CD4-positive, alpha-beta T cell treated with Interleukin-1 beta for 1 hour (primary cell): Measurements from ENCODE around the gene USP49.
"Not testable (repeated sequence)": the region's sequence is repeated elsewhere in the genome, so short reads cannot be mapped to it uniquely, and the experiment has no call there.

Source experiments
- DNase-seq, 2 donors: peaks; one replicate each; pipeline ENCODE4 v3.0.0-alpha.2; 2020 to 2022

The USP49 gene

DNA sequence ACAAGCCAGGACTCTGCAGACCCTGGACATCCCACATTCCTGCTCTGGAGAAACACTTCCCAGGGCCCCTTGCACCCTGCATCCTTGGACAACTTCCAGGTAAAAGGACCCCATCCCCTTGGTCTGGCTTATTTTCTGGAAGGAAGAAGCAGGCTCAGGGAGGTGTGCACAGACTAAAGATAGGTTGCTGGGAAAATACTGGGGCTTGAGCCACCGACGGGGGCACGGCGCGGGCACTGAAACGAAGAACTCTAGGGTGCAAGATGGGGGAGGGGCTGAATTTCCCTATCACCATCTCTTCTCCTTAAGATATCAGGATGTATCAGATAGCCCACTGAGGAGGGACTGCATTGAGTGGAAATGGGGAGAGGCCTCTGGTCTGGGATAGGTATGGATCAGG, 116.3 kb downstream of the USP49 start:
- no peak for DNase-seq

DNA sequence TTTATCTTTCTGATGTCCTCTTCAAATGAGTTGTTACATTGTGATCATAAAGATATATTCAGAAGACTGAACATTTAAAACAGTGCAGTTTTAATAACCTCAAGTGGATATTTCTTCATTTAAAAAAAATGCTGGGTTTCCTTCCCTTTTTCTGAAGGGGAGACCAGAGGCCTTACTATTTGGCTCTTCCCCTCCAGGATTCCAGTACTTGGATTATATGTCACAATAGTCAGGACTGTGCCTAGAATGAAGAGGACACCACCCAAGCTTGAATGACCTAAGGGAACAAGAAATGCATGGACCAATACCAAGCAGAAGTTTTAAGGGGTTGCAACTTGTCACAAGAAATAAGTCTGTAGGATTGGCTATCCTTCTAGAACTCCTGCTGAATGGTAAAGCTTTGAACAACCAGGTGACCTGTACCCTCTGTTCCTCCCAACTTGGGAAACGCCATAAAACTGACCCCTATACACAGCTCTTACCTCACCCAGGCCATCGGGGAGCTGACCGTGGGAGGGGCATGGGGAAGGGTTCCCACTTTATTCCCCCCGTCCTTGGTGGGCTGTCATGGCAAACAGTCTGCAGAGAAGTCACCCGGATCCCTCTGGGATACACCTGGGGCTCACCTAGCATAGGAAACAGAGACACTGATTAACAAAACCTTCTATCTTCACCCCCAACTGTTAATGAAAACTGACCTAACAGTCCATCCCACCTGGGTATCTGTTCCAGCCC, 117.5 kb downstream of the USP49 start:
- DNase-seq: no peak

DNA sequence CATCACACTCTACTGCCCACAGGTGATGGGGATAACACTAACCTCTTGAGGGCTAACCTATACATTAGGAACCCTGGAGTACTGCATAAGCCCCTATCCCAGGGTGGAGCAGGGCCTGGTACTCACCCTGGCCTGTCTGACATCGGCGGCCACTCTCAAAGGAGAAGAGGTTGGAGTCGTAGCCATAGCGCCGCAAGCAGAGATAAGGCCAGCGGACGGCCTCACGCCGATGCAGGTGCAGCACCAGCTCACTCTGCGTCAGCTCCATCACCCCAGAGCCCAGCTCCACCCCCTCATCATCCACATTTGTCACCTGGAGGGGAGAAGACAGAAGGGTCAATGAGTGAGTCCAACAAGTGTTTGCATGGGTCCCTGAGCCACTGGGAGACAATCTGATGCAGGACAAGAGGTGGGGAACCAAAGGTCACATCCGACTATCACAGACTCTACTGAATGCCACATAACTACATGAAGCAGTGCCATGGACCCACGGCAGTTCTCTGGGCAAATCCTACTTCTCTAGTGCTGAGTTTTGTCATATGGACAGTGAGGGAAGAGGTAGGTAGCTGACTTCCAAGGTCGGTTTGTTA, 119.8 kb downstream of the USP49 start:
- DNase-seq: no peak

DNA sequence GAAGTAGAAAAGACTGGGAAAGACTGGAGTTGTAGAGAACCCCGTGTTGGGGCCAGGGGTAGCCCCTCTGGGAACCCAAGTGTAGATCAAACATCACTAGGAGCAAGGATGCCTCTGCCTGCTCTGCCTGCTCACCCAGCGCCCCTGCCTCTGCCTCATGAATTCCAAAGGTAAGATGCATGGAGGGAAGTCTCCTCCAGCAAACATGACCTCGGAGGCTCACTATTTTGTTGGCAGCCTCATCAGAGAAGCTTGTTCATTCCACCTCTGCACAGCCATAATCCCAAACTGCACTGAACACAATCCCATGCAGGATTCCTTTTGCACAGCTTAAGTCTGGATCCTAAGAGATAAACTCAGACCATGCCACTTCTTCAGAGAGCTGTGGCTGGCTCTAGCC, 120.3 kb downstream of the USP49 start:
- no peak for DNase-seq

DNA sequence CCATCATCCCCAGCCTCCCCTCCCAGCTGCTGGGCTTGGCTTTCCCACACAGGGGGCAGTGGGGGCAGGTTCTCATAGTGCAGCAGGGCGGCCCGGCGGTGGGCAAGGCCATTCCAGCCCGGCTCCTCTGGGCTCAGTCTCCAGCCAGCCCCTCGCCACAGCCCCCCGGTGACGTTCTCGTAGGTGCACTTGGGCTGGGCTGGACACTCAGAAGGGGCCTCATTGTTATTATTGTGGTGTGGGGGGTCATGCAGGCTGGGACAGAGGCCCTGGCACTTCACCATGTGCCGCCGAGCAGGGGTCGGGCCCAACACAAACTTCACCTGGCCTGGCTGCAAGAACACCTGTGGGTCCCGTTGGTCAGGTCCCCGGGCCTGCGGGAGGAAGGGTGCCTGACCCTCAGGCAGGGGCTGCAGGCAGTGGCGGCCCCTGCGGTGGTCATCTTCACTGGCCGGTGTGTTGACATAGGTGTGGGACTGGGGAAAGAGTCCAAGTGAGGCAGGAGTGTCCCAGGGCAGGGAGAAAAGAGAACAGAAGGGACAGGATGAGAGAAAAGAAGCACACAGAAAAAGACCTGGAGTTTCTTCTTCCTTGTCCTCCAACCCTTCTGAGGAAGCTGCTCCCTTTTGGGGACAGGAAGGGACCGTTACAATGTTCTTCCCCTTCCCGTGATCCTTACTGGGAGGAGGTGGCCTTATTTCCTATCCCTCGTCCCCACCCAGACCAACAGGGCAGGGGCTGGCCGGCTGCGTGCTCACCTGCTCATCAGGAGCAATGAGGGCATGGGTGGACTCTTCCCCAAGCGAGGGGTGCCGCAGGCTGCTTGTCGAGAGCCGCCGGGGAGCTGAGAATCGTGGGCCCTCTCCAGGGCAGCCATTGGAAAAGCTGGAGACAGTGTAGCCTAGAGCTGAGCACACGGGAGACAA, 123.9 kb downstream of the USP49 start:
- no peak for DNase-seq

DNA sequence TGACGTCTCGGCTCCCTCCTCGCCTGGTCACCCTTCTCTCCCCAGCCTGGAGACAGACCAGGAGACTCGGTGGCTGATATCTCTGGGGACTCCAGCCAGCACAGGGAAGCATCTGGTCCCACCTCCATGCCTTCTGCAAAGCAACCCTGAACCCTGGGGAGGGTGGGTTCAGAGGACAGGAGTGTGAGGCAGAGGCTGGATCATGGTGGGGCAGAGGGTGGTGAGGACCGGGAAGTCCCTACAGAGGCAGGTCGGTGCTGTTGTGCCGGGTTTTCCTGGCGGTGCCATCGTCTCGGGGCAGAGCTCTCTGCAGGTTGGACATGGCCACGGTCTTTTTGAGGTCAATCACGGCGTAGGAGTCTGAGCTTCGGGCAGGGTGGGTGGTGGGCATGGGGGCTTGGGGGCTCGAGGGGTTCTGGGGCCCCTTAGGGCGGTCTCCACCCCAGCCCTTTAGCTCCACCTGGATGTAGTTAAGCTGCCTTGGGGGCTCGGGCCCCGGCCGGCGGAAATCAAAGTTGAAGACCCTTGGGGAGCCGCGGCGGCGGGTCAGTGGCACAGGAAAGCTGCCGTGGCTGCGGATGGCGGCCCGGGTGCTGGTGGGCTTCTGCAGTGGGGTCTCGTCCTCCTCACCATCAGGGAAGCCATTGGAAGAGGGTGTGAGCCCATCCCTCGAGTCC, 124.7 kb downstream of the USP49 start:
- DNase-seq: no peak

DNA sequence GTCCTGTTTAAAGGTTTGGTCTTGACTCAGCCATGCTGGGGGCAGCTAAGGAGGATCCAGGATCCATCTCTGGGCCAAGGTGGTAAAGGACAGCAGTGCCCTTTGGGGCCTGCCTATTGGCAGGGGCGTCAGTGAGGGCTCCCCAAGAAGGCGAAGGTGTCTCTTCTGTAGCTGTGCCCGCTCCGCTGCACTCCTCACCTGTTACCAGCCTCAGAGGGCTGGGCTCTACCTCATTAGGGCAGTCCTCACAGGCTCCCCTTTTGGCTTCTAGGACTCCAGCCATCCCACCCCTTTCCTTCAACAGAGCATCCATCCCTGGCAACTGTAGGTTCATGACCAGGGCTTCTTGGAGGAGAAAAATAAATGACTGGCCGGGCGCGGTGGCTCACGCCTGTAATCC, 125.8 kb downstream of the USP49 start:
- DNase-seq: no peak

DNA sequence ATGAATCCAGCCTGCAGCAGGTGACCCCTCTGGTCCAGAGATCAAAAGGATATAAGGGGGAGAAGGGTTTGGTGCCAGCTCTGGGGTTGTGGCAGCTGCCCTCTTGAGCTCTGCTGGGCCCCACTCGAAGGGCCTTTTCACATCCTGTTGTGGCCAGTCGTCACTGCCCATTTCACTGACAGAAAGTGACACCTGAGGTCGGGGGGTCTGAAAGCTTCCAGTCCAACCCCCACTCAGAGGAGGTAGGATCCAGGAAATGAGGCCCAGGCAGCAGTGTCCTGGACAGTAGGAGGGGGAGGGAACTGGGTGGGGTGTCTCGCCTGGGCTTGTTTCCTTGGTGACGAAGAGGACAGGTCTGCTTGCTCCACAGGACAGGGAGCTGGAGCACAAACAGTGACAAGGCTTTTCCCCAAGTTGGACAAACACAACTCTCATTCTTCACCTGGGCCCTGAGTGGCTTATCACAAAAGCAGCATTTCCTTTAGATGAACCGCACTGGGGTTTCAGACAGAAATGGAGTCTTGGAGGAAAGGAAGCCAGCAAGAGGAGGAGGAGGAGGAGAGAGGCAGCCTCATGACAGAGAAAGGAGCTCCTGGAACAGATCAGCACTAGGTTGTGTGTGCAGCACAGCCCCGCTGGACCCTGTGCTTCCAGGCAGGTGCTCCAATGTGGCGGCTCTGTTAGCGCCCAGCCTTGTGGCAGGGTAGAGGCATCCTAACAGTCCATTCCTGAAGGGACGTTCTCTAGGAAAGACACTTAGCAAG, 126.4 kb downstream of the USP49 start:
- no peak for DNase-seq

DNA sequence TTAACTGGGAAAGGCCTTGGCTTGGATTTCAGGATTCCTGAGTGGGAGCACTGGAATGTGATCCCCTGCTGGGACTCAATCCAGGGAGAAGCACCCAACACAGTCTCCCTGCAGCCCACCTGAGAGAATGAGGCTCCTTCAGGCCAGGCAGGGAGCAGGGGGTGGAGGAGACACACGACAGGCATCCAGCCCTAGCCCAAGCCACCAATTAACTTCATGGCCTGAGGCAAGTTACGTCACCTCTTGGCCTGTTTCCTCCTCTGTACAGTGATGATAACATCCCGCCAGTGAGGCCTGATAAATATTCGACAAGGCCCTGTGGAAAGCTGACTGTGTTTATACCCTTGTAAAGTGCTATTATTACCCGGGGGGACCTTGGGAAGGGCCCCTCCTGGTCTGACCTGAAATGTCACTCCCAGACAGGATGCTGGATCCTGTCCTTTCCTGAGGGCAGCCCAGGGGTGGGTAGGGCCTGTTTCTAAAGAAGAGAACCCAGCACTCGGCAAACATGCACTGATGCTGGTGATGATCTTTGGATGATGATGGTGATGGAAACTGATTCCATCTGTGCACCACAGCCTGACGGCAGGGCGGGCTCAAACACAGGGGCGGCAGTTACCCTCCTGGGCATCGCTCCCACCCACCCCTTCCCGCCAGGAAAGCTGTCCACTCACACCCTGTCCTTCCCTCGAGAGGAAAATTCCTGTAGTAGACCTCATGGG, 127.9 kb downstream of the USP49 start:
- DNase-seq: no peak

DNA sequence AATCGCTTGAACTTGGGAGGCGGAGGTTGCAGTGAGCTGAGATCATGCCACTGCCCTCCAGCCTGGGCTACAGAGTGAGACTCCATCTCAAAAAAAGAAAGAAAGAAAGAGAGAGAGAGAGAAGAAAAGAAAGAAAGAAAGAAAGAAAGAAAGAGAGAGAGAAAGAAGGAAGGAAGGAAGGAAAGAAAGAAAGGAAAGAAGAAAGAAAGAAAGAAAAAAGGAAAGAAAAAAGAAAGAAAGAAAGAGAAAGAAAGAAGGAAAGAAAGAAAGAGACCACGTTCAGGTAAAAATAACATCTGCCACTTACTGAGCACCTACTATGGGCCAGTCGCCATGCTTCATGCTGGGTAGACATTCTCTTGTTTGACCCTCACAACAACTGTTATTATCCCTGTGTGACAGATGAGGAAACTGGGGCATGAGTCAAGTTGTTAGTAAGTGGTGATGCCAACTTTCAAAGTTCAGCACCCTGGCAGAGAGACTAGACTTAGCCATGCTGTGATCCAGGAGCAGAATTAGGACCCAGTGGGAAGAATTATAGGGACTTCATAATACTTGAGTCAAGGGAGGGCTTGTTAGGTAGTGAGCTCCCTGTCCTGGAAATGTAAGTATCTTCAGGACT, 129.0 kb downstream of the USP49 start:
- not testable (repeated sequence) for DNase-seq

DNA sequence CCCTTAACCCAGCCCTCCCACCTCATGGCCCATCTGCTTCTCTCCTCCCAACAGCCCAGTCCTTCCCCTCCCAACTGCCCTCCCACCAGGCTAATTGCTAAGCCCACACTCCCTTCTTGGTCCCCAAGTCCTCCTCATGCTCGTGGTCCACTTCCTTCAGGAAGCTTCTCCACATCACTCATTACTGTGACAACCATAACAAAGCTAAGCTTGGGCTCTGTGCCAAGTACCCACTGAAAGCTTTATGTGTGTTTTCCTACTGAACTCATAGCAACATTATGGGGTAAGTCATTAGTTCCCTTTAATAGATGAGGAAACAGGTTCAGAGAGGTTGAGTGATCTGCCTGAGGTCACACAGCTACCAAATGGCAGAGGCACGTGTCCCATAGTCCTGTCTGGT, 131.7 kb downstream of the USP49 start:
- no peak for DNase-seq

DNA sequence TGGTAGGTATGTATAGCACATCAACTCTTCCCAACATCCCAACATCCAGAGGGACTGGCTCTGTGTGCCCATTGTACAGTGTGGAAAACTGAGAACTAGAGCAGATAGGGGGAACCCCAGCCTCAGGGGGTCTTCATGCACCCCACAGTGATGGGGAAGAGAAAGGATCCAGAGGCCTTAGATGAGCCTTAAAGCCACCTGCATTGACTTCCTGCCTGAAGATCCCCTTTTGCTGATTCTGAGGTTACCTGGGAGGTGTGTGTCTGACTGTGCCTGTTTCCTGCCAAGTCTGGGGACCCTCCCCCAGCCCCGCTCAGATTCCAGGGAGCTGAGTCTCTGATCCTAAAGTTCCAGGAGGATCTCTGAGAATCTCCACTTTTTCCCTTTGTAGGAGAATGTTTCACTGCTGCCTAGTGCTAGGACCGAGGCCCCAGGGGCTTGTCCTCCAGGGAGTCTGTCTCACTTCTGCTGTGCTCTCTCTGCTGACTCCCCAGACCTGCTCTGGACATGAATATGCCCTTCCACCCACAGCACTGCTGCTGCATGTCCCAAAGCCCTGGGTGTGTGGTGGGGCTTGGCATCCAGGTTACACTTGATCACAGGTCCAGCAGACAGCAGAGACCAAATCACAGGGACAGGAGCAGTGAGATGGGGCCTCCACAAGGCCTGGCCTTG, 135.1 kb downstream of the USP49 start:
- DNase-seq: no peak

DNA sequence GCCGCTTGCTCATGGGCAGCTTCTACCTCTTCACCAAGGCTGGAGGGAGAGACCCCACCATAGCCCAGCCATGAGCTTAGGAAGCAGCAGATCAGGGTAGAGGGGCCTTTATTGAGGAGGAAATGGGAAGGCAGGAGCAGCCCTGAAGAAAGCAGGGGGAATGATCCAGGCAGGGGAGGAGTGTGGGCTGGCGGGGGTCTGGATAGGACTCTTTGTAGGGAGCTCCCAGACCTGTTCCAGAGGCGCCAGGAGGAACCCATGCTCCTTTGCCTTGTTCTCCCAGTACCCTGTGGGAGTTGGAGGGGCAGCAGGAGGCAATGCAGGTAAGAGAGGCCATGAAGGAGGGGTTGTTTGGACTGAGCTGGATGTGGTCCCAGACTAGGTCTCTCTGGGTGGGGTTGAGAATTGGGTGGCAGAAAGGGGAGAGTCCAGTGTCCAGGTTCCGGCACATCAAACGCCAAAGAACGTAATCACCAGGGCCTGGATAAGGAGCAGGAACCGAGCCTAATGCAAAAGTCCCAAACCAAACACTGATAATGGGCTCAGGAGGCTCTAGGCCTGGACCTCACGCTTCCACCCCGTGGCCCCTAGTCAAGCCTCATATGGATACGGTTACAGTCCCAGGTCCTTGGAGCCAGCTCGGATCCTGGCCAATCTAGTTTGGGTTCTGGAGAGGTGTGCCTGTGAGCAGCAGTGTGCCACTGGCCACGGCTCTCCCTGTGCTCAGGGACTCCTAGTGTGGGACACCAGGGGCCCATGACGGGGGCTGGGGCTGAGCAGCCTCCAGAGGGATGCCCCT, 135.9 kb downstream of the USP49 start:
- DNase-seq: no peak

DNA sequence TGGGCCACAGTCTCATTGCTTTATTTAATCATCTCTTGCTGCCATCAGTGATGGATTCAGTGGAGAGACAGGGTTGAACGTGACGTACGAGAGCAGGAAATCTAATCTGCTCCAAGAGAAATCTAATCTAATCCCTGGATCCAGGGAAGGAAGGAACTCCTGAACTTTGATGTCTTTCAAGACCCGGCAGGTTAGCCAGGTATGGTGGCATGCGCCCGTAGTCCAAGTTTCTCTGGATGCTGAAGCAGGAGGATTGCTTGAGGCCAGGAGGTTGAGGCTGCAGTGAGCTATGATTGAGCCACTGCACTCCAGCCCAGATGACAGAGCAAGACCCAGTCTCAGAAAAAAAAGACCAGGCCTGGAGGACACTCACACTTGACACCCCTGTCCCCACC, 136.5 kb downstream of the USP49 start:
- no peak for DNase-seq

DNA sequence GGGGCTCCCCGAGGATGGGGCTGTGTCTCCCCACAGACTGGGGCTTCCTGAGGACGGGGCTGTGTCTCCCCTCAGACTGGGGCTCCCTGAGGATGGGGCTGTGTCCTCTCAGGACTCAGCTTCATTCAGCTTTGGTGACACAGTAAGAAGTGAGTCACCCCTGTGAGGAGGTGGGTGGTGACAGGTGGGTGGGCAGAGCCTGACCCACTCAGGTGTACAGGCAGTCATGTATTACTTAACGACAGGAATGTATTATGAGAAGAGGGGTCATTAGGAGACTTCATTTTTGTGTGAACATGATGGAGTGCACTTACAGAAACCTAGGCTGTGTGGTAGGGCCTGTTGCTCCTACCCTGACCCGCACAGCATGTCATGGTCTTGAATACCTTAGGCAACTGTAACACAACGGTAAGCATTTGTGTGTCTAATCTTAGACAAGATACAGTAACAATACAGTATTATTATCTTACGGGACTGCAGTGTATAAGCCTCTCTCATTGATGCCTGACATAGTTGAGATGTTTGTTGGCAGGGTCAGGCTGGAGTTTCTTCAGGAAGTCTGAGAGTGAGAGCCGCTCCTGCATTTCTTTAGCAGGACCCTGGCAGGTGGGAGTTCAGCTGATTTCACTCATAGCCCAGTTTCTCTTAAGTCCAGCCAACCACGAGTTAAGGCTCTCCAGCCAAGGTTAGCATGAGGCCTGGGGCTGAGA, 137.1 kb downstream of the USP49 start:
- DNase-seq: no peak

DNA sequence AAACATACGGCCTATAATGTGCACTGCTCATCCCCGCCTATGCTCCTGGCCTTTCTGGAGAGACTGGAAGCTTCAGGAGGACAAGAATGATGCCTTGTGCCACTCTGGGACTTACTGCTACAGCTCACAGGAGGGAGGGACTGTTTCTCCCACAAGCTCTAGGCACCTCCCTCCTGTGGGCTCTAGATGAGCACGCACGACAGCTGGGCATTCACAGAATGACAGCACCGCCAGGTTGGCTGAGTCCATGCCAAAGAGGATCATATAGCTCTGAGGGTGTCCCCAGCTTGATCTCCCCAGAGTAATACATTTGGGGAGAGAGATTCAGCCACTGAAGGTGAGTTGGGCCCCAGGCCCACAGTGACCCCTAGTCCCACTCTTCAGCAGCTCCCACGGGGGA, 137.9 kb downstream of the USP49 start:
- DNase-seq: no peak

DNA sequence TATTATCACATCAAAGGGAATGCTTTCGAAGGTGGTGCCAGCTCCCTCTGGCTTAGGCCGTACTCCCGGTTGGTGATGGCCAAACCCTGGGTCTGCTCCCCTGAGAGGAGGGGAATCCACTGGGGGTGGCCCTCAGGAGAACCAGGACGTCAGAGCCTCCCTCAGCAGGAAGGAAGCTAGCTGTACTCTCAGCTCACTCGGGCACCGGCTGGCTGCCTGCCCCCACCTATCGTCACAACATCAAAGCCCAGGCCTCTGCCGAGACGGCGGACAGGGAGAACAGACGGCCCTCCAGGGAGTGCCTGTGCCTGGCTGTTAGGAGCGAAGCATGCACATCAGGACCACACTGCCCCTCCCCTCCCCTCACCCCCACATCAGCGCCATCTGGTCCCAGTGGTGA, 138.8 kb downstream of the USP49 start:
- no peak for DNase-seq

DNA sequence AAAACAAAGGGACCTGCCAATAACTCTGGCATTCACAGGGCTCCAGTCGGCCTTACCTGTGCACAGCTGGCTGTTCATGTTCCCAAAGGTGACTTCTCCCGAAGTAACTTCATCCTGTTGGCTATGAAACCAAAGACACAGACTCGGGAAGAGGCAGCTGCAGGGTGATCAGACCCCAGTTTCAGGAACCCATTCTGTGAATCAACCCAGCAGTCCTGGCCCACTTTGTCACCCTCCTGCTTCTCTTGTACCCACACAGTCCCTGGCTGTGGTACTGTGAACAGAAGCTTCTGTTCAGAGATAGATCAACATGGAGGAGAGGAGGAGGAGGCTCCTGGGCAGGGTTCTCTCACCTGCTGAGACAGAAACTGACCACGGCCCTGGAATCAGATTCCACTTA, 139.3 kb downstream of the USP49 start:
- no peak for DNase-seq

DNA sequence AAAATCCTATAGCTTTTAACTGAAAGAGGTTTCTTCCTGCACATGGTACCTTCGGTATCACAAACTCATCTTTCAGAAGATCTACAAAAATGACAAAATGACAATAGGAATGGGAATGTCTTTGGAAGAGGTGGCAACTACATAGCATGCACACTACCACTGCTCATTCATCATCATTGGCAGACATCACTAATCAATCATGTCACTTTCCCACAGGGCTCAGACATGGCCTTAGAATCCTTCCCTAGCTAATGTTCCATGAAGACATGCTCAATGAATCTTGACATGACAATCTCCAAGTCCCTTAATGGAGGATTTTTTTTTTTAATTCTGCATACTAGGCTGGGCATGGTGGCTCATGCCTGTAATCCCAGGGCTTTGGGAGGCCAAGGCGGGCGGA, 144.8 kb downstream of the USP49 start:
- no peak for DNase-seq
